SIG-M5 treated with dmso at 0.1 percent for 504 hours (cell line): ENCODE results near the gene VDR.
"Not testable (repeated sequence)": the region's sequence is repeated elsewhere in the genome, so short reads cannot be mapped to it uniquely, and the experiment has no call there.

Source experiments
- DNase-seq: peaks from one replicate; lab custom pipeline; 2025; ENCODE audit not compliant: unreplicated experiment; lab: John Stamatoyannopoulos, UW

The VDR gene

GRCh38 chr12:47816403-47817271 lies 88.2 kb downstream of the VDR start:
- DNase-seq, result no peak

- not testable (repeated sequence) for DNase-seq
Measured at GRCh38 chr12:47815447-47815846, 89.3 kb downstream of the VDR start.

DNA sequence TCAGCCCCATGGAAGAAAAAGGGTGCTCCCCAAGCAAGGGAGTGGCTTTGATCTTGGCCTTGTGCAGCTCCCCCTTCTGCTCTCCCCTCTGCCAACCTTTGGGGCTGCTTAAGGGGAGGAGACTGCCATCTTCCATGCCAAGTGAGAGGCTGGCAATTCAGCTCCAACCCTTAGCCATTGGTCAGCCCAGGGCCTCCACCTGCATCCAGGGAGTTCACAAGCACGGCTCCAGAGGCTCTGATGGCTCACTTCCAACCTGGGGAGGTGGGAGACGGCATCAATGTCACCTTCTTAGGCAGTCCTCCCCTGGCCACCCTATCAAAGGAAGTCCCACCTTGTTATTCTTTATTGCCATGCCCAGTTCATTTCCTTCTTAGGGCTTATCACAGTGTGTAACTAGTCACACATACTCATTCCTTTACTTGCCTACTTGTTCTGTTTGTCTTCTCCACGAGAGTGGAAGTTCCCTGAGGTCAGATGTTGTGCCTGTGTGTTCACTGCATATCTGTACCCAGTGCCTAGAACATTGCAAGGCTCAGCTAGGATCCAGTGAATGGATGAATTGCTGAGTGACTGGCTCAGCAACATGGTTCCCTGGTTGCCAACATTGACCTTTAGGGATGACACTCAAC lies 90.1 kb downstream of the VDR start:
- no peak for DNase-seq

DNA sequence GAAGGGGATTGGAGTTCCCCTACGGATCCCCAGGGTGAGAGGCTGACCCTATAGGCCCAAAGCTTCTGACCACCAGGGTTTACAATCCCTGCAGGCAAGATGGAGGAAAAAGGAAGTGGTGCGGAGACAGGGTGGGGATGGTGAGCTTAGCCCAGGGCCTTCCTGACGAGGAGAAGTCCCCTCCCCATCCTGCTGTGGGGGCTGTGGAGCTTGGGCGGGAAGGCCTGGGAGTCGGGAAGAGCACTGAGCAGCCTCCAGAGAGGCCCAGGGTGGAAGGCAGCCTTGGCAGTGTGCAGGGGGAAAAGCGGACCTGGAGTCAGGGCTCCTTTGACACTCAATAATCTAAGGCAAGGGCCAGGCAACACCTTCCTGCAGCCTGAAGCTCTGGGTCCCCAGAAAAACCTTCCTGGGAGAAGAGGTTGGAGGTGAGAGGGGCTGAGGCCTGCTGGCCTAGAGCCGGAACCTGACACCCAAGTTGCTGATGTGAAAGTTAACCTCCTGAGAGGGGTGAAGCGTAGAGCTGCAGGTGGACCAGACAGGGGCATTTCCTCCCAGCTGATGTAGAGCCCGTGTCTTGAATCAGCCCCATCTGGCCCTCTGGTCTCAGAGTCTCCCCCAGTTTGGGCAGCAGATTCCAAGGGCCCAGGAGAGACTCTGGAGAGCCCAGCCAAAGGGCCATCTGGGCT lies 91.1 kb downstream of the VDR start:
- DNase-seq, result peak; percentile 53

- DNase-seq, result peak; percentile 83
Measured at GRCh38 chr12:47812797-47813510, 91.8 kb downstream of the VDR start.

DNA sequence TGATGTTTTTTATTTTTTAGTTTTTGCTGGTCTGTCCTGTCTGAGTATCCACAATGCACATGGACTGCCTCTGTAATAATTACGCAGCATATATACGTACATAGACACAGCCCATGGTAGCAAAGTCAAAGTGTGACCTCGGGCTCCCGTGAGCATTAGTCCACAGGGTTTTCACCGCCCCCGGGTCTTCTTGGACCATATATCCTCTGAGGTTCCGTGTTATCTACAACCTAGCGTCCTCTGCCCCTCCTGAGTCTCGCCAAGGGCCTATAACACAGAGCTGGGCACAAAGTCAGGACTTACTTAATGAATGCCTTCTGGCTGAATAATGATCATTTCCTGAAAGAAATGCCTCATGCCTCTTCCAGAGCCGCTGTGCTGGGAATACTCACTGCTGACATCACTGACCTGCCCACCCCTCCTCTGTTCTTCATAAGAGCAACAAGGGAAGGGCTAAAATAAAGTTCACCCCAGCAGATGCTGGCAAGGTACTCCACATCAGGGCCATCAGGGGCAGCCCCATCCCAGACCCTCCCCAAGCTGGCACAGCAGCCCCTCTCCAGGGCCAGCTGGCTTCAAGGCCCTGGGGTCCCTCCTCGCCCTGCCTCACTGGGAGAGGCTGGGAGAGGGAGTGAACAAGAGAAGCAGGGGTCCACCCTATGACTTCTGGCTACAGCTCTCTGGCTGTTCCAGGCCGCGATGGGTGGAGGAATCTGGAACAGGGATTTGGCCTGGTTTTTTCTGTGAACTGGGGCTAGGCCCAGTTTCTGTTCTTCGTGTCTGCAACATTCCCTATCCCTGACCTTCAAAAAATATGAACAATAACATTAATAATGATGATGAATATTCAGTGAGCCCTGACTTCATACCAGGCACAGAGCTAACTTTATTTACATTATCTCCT lies 93.0 kb downstream of the VDR start:
- DNase-seq, result no peak

GRCh38 chr12:47811072-47811396 lies 93.8 kb downstream of the VDR start:
- no peak for DNase-seq

DNA sequence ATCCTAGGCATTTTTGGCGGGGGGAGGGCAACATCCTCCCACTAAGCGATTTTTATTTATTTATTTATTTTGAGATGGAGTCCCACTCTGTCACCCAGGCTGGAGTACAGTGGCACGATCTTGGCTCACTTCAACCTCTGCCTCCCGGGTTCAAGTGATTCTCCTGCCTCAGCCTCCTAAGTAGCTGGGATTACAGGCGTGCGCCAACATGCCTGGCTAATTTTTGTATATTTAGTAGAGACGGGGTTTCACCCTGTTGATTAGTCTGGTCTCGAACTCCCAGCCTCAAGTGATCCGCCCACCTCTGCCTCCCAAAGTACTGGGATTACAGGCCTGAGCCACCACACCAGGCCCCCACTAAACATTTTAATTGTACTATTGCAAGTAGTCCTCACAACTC lies 95.3 kb downstream of the VDR start:
- DNase-seq, result not testable (repeated sequence)

GRCh38 chr12:47808574-47809365 lies 96.0 kb downstream of the VDR start:
- DNase-seq, result peak; percentile 64

DNA sequence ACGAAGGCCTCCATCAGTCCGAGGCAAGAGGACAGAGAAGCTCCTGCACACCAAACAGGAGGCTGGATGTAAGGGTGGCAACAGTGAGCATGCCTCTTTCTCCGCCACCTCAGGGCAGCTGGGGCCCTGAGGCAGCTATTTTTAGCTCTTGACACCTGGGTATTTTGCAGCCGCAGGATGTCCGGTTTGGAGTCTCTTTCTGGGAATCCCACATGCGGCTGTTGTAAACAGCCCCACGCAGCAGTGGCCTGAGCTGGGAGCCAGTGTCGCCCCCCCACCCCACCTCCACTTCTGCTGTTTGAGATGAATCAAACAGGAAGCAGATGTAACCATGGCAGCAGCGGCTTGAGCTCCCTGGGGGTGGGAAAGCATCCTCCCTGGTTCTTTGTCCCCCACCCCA lies 96.7 kb downstream of the VDR start:
- no peak for DNase-seq

GRCh38 chr12:47807338-47807737 lies 97.5 kb downstream of the VDR start:
- DNase-seq, result no peak

DNA sequence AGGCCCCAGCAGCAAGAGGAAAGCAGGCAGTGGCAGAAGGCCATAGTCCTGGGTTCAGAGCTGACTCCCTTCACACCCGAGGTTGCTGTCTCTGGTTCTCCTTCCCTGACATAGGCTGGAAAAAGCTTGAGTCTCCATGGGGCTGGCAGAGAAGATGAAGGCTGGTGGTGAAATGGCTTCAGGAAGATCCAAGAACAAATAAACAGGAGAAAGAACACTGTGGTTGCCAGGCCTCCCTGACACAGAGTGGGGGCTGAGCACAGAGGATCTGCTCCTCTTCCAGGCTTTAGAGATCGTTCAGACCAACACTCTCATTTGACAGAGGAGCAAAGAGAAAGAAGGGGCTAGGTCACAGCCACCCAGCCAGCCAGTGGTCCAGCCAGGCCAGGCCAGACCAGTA lies 99.4 kb downstream of the VDR start:
- DNase-seq, result no peak

DNA sequence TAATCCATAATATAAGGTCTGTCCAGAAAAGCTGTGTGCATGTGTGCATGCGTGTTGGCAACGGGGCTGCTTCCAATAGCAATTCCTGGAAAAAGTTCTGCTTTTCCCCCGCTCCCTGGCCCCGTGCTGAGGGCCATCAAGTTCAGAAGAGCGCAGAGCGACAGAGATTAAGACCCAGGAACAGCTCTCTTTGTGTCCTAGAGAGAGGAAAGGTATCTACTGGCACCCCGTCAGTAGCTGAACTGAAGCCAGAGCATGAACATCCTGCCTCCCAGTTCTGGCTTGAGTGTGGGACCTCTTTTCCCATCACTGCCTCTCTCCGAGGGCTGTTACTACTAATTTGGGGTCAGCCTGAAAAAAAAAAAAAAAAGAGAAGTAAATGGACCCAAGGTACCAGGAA lies 100.6 kb downstream of the VDR start:
- no peak for DNase-seq

DNA sequence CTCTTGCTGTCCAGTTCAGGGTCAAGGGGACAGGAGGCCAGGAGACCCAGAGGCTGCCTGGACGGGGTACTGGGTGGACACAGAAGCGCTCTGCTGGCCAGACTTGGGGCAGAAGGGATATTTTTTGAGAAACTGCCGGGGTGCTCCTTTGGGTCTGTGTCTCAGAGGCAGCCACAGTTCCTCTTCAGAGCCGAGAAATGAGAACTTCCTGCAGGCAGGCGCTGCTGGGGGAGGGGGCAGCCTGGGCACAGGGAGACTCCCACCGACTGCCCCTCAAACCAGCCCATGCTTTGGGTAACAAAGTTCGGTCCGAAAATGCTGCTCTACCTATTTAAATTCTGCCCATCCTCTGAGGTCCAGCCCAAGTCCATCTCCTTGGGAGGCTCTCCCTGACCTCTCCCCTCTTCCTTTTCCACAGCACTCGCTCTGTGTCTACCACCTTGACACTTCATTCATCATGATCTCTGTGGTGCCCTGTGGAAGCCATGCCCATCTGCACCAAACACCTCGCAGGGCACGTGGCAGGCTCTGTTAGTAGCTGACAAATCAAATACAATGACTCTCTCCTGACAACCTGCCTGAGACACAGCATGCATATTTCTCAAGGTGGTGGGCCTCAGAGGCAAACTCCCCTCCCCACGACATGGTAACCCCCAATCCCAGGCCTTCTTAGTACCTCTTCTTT lies 101.5 kb downstream of the VDR start:
- no peak for DNase-seq

DNA sequence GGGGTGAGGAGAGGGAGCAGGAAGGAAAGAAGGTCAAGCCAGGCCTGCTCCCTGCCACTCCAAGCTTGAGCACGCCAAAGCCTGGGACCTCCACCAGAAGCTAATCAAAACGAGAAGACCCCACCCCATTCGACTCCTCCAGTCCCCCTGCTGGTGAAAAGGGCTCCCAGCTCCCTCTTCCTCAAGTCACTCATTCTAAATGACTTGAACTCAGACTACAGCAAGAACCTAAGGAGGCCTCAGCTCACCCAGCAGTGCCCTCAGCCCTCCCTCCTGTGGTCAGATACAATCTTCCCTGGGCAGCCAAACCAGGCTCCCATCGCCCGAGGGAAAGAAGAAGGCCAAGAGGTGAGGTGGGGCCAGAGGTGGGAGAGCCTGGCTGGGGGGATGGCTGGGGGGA lies 102.5 kb downstream of the VDR start:
- DNase-seq, result peak; percentile 25

DNA sequence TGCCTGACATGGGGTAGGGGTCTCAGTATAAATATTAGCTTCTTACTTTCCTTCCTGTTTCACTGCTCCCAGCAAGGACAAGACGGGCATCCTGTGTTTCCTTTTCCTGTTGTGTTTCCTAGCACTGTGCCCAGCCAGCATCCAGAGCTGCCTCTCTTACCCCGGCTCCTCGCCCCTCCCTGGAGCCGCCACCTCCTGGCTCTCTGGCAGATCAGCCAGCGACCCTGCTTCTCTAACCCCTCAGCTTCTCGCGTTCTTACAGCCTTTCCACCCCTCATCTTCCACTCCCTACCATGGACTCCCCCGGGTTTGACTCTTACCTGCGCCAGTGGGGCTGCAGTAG lies 102.9 kb downstream of the VDR start:
- DNase-seq, result no peak

GRCh38 chr12:47801170-47801903 lies 103.5 kb downstream of the VDR start:
- DNase-seq, result no peak

DNA sequence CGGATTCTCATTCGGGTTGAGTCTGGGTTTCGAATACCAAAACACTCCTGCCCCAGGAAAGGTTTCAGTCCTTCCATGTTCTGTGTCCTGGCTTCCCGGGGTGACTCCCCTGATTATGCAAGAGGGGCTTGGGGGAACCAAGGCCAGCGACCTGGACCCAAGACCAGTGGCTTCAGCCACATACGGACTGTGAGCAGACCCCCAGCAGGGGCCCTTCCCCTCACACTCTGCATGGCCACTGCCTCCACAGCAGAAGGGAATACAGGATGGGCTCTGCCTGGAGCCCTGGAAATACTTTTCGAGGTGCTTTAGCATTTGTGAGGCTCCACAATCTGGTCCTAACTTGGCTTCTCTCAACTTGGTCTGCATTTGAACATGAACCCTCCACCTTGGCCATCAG lies 104.2 kb downstream of the VDR start:
- no peak for DNase-seq
